HL-60 (cell line): ENCODE data around the gene IGSF23.

Source experiments
- DNase-seq, 2 experiments: peaks; one replicate each; pipeline ENCODE4 v3.0.0-alpha.2; 2010 to 2020; ENCODE audit warnings: low read depth in 1 of 2, low spot score in 1 of 2
- H3K27ac ChIP-seq: fragments of 250-450 bp; sonication (Bioruptor Pico); replicated peaks from 2 replicates; pipeline ENCODE4 v1.5.1; 2020; ENCODE audit warnings: mild to moderate bottlenecking, moderate library complexity
- H3K27me3 ChIP-seq: fragments of 250-450 bp; sonication (Bioruptor Pico); 2 replicates; pipeline ENCODE4 v1.5.1; 2021; ENCODE audit warnings: mild to moderate bottlenecking, moderate library complexity; ENCODE audit not compliant: insufficient read depth, poor library complexity, severe bottlenecking
- H3K4me3 ChIP-seq: replicated peaks from 2 replicates; pipeline ENCODE4 v1.5.1; 2011; ENCODE audit warnings: mild to moderate bottlenecking, control low read depth, low read length; ENCODE audit not compliant: insufficient read depth
- GABPA ChIP-seq: IDR thresholded peaks from 2 replicates; pipeline ENCODE4 v1.6.1; 2012; ENCODE audit warnings: low read depth
- POLR2AphosphoS5 ChIP-seq: IDR thresholded peaks from 2 replicates; pipeline ENCODE4 v1.6.1; 2012; ENCODE audit warnings: low read depth
- SPI1 ChIP-seq: IDR thresholded peaks from 2 replicates; pipeline ENCODE4 v1.6.1; 2012; ENCODE audit warnings: low read depth, mild to moderate bottlenecking, borderline replicate concordance
- TF ChIP-seq, protein P1 (sequence below): IDR thresholded peaks from one replicate; pipeline ENCODE4 v1.5.1; 2011; ENCODE audit warnings: low read length, control low read depth, inconsistent platforms; ENCODE audit not compliant: insufficient read depth
- TF ChIP-seq, protein P2 (sequence below): IDR thresholded peaks from 2 replicates; pipeline ENCODE4 v1.6.1; 2012; ENCODE audit warnings: low read depth; ENCODE audit not compliant: insufficient replicate concordance

Gene IGSF23

DNA sequence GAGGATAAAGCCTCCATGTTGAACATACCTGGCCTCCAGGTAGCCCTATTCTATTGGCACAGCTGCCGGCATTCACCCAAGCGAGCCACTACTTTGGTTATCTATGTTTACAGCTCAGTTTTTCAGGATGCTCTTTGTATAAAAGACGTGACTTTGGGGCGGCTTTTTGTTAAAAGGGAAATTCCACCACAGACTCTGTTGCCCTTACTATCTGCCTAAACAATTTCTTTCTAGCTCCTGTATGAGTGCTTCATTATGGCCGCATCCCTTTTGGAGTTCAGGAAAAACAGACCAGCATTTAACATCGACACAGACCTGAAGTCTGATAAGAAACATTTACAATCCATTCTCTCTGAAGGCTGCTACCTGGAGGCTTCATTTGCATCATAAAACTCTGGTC, 9.1 kb upstream of the IGSF23 start:
- no peak for DNase-seq
- H3K4me3 ChIP-seq = no peak overlapping the region
- H3K27ac ChIP-seq = no peak overlapping the region

DNA sequence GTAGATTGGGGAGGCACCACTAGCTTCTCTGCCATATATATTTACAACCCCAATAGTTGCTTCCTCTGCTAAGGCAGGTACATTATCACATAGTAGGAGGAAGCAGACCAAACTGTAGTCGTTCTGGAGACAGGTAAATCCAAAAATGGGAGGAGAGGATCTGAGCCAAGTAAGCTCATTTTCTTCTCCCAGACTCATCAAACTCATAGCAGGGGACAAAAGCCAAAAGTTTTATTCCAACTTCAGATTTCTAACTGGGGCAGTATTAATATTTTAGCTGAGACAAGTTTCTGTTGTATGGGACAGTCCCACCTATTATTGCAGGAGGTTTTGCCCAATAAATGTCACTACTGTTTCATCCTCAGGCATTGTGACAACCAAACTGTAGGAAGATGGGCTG, 7.8 kb upstream of the IGSF23 start:
- H3K27me3 ChIP-seq = peaks cover 2% of the 10 kb centered on the region
- no peak for DNase-seq
- no peak overlapping the region for H3K27ac ChIP-seq
- TF ChIP-seq GABPA = no peak
- no peak overlapping the region for H3K4me3 ChIP-seq

More for the DNA sequence above, 9.1 kb upstream of the IGSF23 start:
- TF ChIP-seq, protein P1, sequence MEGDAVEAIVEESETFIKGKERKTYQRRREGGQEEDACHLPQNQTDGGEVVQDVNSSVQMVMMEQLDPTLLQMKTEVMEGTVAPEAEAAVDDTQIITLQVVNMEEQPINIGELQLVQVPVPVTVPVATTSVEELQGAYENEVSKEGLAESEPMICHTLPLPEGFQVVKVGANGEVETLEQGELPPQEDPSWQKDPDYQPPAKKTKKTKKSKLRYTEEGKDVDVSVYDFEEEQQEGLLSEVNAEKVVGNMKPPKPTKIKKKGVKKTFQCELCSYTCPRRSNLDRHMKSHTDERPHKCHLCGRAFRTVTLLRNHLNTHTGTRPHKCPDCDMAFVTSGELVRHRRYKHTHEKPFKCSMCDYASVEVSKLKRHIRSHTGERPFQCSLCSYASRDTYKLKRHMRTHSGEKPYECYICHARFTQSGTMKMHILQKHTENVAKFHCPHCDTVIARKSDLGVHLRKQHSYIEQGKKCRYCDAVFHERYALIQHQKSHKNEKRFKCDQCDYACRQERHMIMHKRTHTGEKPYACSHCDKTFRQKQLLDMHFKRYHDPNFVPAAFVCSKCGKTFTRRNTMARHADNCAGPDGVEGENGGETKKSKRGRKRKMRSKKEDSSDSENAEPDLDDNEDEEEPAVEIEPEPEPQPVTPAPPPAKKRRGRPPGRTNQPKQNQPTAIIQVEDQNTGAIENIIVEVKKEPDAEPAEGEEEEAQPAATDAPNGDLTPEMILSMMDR = no peak
- TF ChIP-seq SPI1 = no peak
- TF ChIP-seq POLR2AphosphoS5 = no peak
- TF ChIP-seq, protein P2, sequence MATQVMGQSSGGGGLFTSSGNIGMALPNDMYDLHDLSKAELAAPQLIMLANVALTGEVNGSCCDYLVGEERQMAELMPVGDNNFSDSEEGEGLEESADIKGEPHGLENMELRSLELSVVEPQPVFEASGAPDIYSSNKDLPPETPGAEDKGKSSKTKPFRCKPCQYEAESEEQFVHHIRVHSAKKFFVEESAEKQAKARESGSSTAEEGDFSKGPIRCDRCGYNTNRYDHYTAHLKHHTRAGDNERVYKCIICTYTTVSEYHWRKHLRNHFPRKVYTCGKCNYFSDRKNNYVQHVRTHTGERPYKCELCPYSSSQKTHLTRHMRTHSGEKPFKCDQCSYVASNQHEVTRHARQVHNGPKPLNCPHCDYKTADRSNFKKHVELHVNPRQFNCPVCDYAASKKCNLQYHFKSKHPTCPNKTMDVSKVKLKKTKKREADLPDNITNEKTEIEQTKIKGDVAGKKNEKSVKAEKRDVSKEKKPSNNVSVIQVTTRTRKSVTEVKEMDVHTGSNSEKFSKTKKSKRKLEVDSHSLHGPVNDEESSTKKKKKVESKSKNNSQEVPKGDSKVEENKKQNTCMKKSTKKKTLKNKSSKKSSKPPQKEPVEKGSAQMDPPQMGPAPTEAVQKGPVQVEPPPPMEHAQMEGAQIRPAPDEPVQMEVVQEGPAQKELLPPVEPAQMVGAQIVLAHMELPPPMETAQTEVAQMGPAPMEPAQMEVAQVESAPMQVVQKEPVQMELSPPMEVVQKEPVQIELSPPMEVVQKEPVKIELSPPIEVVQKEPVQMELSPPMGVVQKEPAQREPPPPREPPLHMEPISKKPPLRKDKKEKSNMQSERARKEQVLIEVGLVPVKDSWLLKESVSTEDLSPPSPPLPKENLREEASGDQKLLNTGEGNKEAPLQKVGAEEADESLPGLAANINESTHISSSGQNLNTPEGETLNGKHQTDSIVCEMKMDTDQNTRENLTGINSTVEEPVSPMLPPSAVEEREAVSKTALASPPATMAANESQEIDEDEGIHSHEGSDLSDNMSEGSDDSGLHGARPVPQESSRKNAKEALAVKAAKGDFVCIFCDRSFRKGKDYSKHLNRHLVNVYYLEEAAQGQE = no peak
- TF ChIP-seq GABPA = no peak
- H3K27me3 ChIP-seq = peaks cover 2% of the 10 kb centered on the region

DNA sequence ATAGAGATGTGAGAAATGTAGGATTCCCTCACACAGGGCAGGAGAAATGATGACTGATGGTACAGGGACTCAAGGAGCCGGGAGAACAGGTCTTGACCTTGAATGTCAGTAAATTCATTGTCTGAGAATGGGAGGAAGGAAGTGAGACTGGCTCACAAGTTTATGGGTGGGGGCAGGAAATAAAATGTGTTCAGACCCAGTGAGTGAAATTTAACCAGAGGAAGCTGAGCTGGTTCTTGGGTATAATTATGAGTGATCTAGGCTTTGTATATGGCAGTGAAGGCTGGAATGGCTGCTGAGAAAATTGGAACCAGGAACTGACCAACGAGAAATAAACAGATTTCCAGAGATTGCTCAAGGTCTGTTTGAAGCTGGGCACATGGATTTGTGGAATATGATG, 6.3 kb upstream of the IGSF23 start:
- Histone ChIP-seq H3K27me3 (peaks cover 2% of the 10 kb centered on the region), H3K4me3 (no peak overlapping the region), H3K27ac (no peak overlapping the region)
- TF ChIP-seq, protein P2 = no peak
- TF ChIP-seq SPI1 (peak; percentile 22; the same call in 1 of the 2 replicates), POLR2AphosphoS5 (no peak), GABPA (no peak)
- TF ChIP-seq, protein P1 = no peak
- no peak for DNase-seq

DNA sequence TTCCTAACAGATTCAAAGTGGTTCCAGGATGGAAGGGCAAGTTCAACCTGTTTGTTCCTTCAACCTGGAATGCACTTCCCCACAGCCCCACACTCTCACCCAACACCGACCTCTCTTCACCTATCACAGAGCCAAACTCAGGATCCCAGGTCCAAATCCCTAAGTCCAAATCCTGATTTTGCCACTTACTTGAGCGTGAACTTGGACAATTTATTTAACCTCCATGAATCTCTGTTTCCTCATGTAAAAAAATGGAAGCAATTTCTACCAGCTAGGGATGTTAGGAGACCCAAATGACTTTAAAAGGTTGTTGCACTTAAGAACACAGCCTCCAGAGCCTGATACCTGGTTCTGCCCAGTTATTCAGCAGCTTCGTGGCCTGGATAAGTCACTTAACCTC, 5.4 kb upstream of the IGSF23 start:
- Histone ChIP-seq H3K4me3 (no peak overlapping the region), H3K27me3 (peaks cover 2% of the 10 kb centered on the region), H3K27ac (no peak overlapping the region)
- TF ChIP-seq POLR2AphosphoS5 = no peak
- no peak for TF ChIP-seq GABPA
- TF ChIP-seq, protein P1 = no peak
- TF ChIP-seq, protein P2 = no peak
- no peak for TF ChIP-seq SPI1
- no peak for DNase-seq
